Glomerular endothelial cell (primary cell): Measurements from ENCODE around the gene SLC34A2. TPM values are rescaled to one million over a fixed set of nuclear protein-coding genes. Genes with fewer than 3 reads are reported as not detected.
"Not testable (repeated sequence)": the region's sequence is repeated elsewhere in the genome, so short reads cannot be mapped to it uniquely, and the experiment has no call there.

ENCODE experiments used
- DNase-seq: peaks from one replicate; pipeline ENCODE4 v3.0.0-alpha.2; 2011; ENCODE audit warnings: low read depth, low spot score; ENCODE audit errors: extremely low read depth
- total RNA-seq: library from RNA; depleted of rRNA; stranded (reverse); fragments of >200 nt; gene quantifications from 2 replicates; pipeline ENCODE4 v1.2.3, GENCODE V29; 2015

The SLC34A2 gene
- total RNA-seq: not detected in 2 replicates

- DNase-seq: no peak
These were observed at the start of gene SLC34A2 for GRCh38 chr4:25654971-25655963. TSS of gene SLC34A2 (plus strand) at chr4:25655851. CDS start at chr4:25662501, 6,650 bp downstream.

- DNase-seq: no peak
These were observed 47.0 kb upstream of the SLC34A2 start for GRCh38 chr4:25608644-25609043.

- DNase-seq: no peak
These were observed 45.7 kb upstream of the SLC34A2 start for GRCh38 chr4:25609976-25610375.

GRCh38 chr4:25613613-25614012, 42.0 kb upstream of the SLC34A2 start:
- DNase-seq: not testable (repeated sequence)

GRCh38 chr4:25614807-25615206, 40.8 kb upstream of the SLC34A2 start:
- no peak for DNase-seq

GRCh38 chr4:25621027-25621930, 34.4 kb upstream of the SLC34A2 start:
- DNase-seq: no peak

GRCh38 chr4:25624616-25625015, 31.0 kb upstream of the SLC34A2 start:
- no peak for DNase-seq

- no peak for DNase-seq
These were observed 27.2 kb upstream of the SLC34A2 start for GRCh38 chr4:25628451-25628850.

GRCh38 chr4:25632135-25632534, 23.5 kb upstream of the SLC34A2 start:
- DNase-seq: no peak

GRCh38 chr4:25633541-25633940, 22.1 kb upstream of the SLC34A2 start:
- DNase-seq: no peak

- no peak for DNase-seq
These were observed 20.1 kb upstream of the SLC34A2 start for GRCh38 chr4:25635501-25635900.

- DNase-seq: no peak
These were observed 17.9 kb upstream of the SLC34A2 start for GRCh38 chr4:25637581-25638220.

- DNase-seq: no peak
These were observed 17.4 kb upstream of the SLC34A2 start for GRCh38 chr4:25638221-25638601.

- DNase-seq: no peak
These were observed 16.8 kb upstream of the SLC34A2 start for GRCh38 chr4:25638806-25639205.

- no peak for DNase-seq
These were observed 5.3 kb upstream of the SLC34A2 start for GRCh38 chr4:25650311-25650710.

- no peak for DNase-seq
These were observed 4.0 kb upstream of the SLC34A2 start for GRCh38 chr4:25651682-25652081.

GRCh38 chr4:25654031-25654970, 1.4 kb upstream of the SLC34A2 start:
- no peak for DNase-seq

GRCh38 chr4:25656031-25656430, 380 bp downstream of the SLC34A2 start:
- no peak for DNase-seq

GRCh38 chr4:25658357-25658771, 2.7 kb downstream of the SLC34A2 start:
- DNase-seq: no peak

GRCh38 chr4:25658777-25659176, 3.1 kb downstream of the SLC34A2 start:
- DNase-seq: no peak
